ENCODE results near the gene CEP41. TPM values are rescaled to one million over a fixed set of nuclear protein-coding genes. Genes with fewer than 3 reads are reported as not detected.

The CEP41 gene
- total and polyA plus RNA-seq, 2 experiments from 2014 or later, result 5.5 to 17.2 TPM

GRCh38 chr7:130468612-130469011, 27.8 kb upstream of the CEP41 start:
- Histone ChIP-seq H3K9me3 (ENCODE audit: low read depth) (no peaks in the 10 kb centered on the region), H2AFZ (no peak overlapping the region), H3K4me3 (no peak overlapping the region), H3K9me2 (replicated peaks; ENCODE audit: insufficient read depth) (no peaks in the 10 kb centered on the region), H4K20me1 (ENCODE audit: insufficient read depth, poor library complexity, severe bottlenecking) (no peaks in the 10 kb centered on the region), H3K27me3 (no peaks in the 10 kb centered on the region), H3K4me2 (no peak overlapping the region), H3K27ac (no peak overlapping the region), H3K36me3 (replicated peaks; ENCODE audit: insufficient read depth, low read depth) (no peaks in the 10 kb centered on the region), H3K79me2 (no peaks in the 10 kb centered on the region), H3K4me1 (ENCODE audit: insufficient read depth) (no peaks in the 10 kb centered on the region)
- no peak for DNase-seq (ENCODE audit: low spot score)
- WGBS (ENCODE audit: low lambda C conversion rate, missing lambda C conversion rate), result 94% methylated on average over 1 of the region's 1 CpG
- TF ChIP-seq EZH2phosphoT487 (IDR thresholded peaks at IDR 0.05; ENCODE audit: low read depth, severe bottlenecking, unreplicated experiment) (no peak), CTCF (IDR thresholded peaks at IDR 0.05; ENCODE audit: poor library complexity) (no peak), EZH2 (IDR thresholded peaks at IDR 0.05; ENCODE audit: borderline replicate concordance) (no peak)

GRCh38 chr7:130463553-130464434, 23.0 kb upstream of the CEP41 start:
- TF ChIP-seq EZH2phosphoT487 (IDR thresholded peaks at IDR 0.05; ENCODE audit: low read depth, severe bottlenecking, unreplicated experiment), result no peak
- DNase-seq (ENCODE audit: low spot score), result no peak
- Histone ChIP-seq H3K9me2 (replicated peaks; ENCODE audit: insufficient read depth) (no peaks in the 10 kb centered on the region), H4K20me1 (ENCODE audit: insufficient read depth, poor library complexity, severe bottlenecking) (no peaks in the 10 kb centered on the region), H2AFZ (no peak overlapping the region), H3K79me2 (no peaks in the 10 kb centered on the region), H3K4me1 (ENCODE audit: insufficient read depth) (no peaks in the 10 kb centered on the region), H3K36me3 (replicated peaks; ENCODE audit: insufficient read depth, low read depth) (no peaks in the 10 kb centered on the region), H3K27ac (no peak overlapping the region), H3K27me3 (no peaks in the 10 kb centered on the region), H3K4me2 (peak overlapping the region; percentile 16), H3K9me3 (ENCODE audit: low read depth) (no peaks in the 10 kb centered on the region), H3K4me3 (no peak overlapping the region)
- 58% methylated on average over 4 of the region's 4 CpGs for WGBS (ENCODE audit: low lambda C conversion rate, missing lambda C conversion rate)

- TF ChIP-seq EZH2phosphoT487 (IDR thresholded peaks at IDR 0.05; ENCODE audit: low read depth, severe bottlenecking, unreplicated experiment), result no peak
- TF ChIP-seq EZH2 (IDR thresholded peaks at IDR 0.05; ENCODE audit: borderline replicate concordance), result no peak
- no peak for TF ChIP-seq CTCF (IDR thresholded peaks at IDR 0.05; ENCODE audit: poor library complexity)
- H3K9me2 ChIP-seq (replicated peaks; ENCODE audit: insufficient read depth), result no peaks in the 10 kb centered on the region
- H3K4me3 ChIP-seq, result no peak overlapping the region
- H2AFZ ChIP-seq, result no peak overlapping the region
- no peaks in the 10 kb centered on the region for H4K20me1 ChIP-seq (ENCODE audit: insufficient read depth, poor library complexity, severe bottlenecking)
- no peak for DNase-seq (ENCODE audit: low spot score)
- H3K36me3 ChIP-seq (replicated peaks; ENCODE audit: insufficient read depth, low read depth), result no peaks in the 10 kb centered on the region
- 88% methylated on average over 2 of the region's 2 CpGs for whole genome bisulfite sequencing (ENCODE audit: low lambda C conversion rate, missing lambda C conversion rate)
- H3K27me3 ChIP-seq, result no peaks in the 10 kb centered on the region
- no peak overlapping the region for H3K27ac ChIP-seq
- no peak overlapping the region for H3K4me2 ChIP-seq
- no peaks in the 10 kb centered on the region for H3K9me3 ChIP-seq (ENCODE audit: low read depth)
- no peaks in the 10 kb centered on the region for H3K4me1 ChIP-seq (ENCODE audit: insufficient read depth)
- H3K79me2 ChIP-seq, result no peaks in the 10 kb centered on the region
These were observed 20.5 kb upstream of the CEP41 start for GRCh38 chr7:130461272-130461671.

GRCh38 chr7:130458257-130458656, 17.4 kb upstream of the CEP41 start:
- H4K20me1 ChIP-seq (ENCODE audit: insufficient read depth, poor library complexity, severe bottlenecking), result no peaks in the 10 kb centered on the region
- H3K9me3 ChIP-seq (ENCODE audit: low read depth), result no peaks in the 10 kb centered on the region
- no peak for DNase-seq (ENCODE audit: low spot score)
- H3K4me3 ChIP-seq, result no peak overlapping the region
- H3K9me2 ChIP-seq (replicated peaks; ENCODE audit: insufficient read depth), result no peaks in the 10 kb centered on the region
- H2AFZ ChIP-seq, result no peak overlapping the region
- no peaks in the 10 kb centered on the region for H3K36me3 ChIP-seq (replicated peaks; ENCODE audit: insufficient read depth, low read depth)
- WGBS (ENCODE audit: low lambda C conversion rate, missing lambda C conversion rate), result 97% methylated on average over 2 of the region's 2 CpGs
- H3K27me3 ChIP-seq, result no peaks in the 10 kb centered on the region
- H3K79me2 ChIP-seq, result no peaks in the 10 kb centered on the region
- no peak overlapping the region for H3K4me2 ChIP-seq
- TF ChIP-seq EZH2 (IDR thresholded peaks at IDR 0.05; ENCODE audit: borderline replicate concordance), result no peak
- TF ChIP-seq EZH2phosphoT487 (IDR thresholded peaks at IDR 0.05; ENCODE audit: low read depth, severe bottlenecking, unreplicated experiment), result no peak
- TF ChIP-seq CTCF (IDR thresholded peaks at IDR 0.05; ENCODE audit: poor library complexity), result no peak
- no peaks in the 10 kb centered on the region for H3K4me1 ChIP-seq (ENCODE audit: insufficient read depth)
- H3K27ac ChIP-seq, result no peak overlapping the region

All from hepatocyte (in vitro differentiated cells).